Fibroblast of lung (primary cell): ENCODE measurements around the gene LTF. TPM values are rescaled to one million over a fixed set of nuclear protein-coding genes. Genes with fewer than 3 reads are reported as not detected.

Experiments
- DNase-seq, 2 donors: peaks; one replicate each; pipeline versions ENCODE4 v3.0.0 to v3.0.0-alpha.2; 2010; ENCODE audit warnings: low read depth in 2 of 2
- H2AFZ ChIP-seq: 2 replicates; pipeline ENCODE4 v1.5.1; 2012; ENCODE audit warnings: low read length, control low read depth, inconsistent platforms
- H3K27ac ChIP-seq: 2 replicates; pipeline ENCODE4 v1.5.1; 2011; ENCODE audit warnings: low read length, control low read depth; ENCODE audit not compliant: insufficient read depth
- H3K27me3 ChIP-seq: 2 replicates; pipeline ENCODE4 v1.5.1; 2011; ENCODE audit warnings: mild to moderate bottlenecking, low read length; ENCODE audit not compliant: control insufficient read depth, insufficient read depth
- H3K36me3 ChIP-seq: 2 replicates; pipeline ENCODE4 v1.5.1; 2011; ENCODE audit warnings: low read length; ENCODE audit not compliant: control insufficient read depth, insufficient read depth
- H3K4me1 ChIP-seq: 2 replicates; pipeline ENCODE4 v1.5.1; 2011; ENCODE audit warnings: low read length; ENCODE audit not compliant: control insufficient read depth, insufficient read depth; ENCODE audit errors: extremely low read depth
- H3K4me2 ChIP-seq: 2 replicates; pipeline ENCODE4 v1.5.1; 2011; ENCODE audit warnings: low read length, control low read depth; ENCODE audit not compliant: insufficient read depth; ENCODE audit errors: extremely low read depth
- H3K4me3 ChIP-seq, 4 experiments: fragments of 200-600 bp in 1 of 4; sonication (generic) in 1 of 4; replicated peaks in 1 of 4; 2 replicates each; pipeline ENCODE4 v1.5.1; 2011 to 2016; ENCODE audit warnings: low read length in 4 of 4, low read depth in 3 of 4, mild to moderate bottlenecking in 3 of 4, control low read depth in 2 of 4, inconsistent platforms in 1 of 4, mixed read lengths in 1 of 4; ENCODE audit not compliant: insufficient read depth in 1 of 4; ENCODE audit errors: control extremely low read depth in 1 of 4
- H3K79me2 ChIP-seq: 2 replicates; pipeline ENCODE4 v1.5.1; 2012; ENCODE audit warnings: mild to moderate bottlenecking, low read length, inconsistent platforms; ENCODE audit not compliant: control insufficient read depth, insufficient read depth
- H3K9ac ChIP-seq: 2 replicates; pipeline ENCODE4 v1.5.1; 2011; ENCODE audit warnings: mild to moderate bottlenecking, low read length, control low read depth; ENCODE audit not compliant: insufficient read depth
- H3K9me3 ChIP-seq: 2 replicates; pipeline ENCODE4 v1.5.1; 2012; ENCODE audit warnings: low read depth, low read length; ENCODE audit not compliant: control insufficient read depth, insufficient read depth
- H4K20me1 ChIP-seq: 2 replicates; pipeline ENCODE4 v1.5.1; 2011; ENCODE audit warnings: low read length; ENCODE audit not compliant: control insufficient read depth, insufficient read depth; ENCODE audit errors: extremely low read depth
- CTCF ChIP-seq, 2 donors: IDR thresholded peaks in 1 of 2; conservative IDR thresholded peaks in 1 of 2; 1 replicate in 1 of 2; 2 replicates in 1 of 2; pipeline ENCODE4 v1.5.1; 2011 to 2012; ENCODE audit warnings: low read length in 2 of 2, control low read depth in 1 of 2, inconsistent platforms in 1 of 2, low read depth in 1 of 2, mild to moderate bottlenecking in 1 of 2
- EZH2 ChIP-seq: IDR thresholded peaks from 2 replicates; pipeline ENCODE4 v1.5.1; 2012; ENCODE audit warnings: low read length, control low read depth, mild to moderate bottlenecking; ENCODE audit errors: missing control alignments
- polyA plus RNA-seq, 2 donors: library from polyadenylated mRNA; depleted of rRNA in 1 of 2; stranded (reverse) in 1 of 2; unstranded in 1 of 2; fragments of >200 nt; gene quantifications; 2 replicates each; pipeline ENCODE4 v1.2.1, GENCODE V29; 2011 to 2012; ENCODE audit warnings: missing spikeins in 1 of 2
- total RNA-seq: library from RNA; depleted of rRNA; stranded (reverse); fragments of >200 nt; gene quantifications from 2 replicates; pipeline ENCODE4 v1.2.1, GENCODE V29; 2014

The LTF gene
- total and polyA plus RNA-seq, 2 donors (not counting 1 experiment from before 2014, with no cell fraction given) = not detected

DNA sequence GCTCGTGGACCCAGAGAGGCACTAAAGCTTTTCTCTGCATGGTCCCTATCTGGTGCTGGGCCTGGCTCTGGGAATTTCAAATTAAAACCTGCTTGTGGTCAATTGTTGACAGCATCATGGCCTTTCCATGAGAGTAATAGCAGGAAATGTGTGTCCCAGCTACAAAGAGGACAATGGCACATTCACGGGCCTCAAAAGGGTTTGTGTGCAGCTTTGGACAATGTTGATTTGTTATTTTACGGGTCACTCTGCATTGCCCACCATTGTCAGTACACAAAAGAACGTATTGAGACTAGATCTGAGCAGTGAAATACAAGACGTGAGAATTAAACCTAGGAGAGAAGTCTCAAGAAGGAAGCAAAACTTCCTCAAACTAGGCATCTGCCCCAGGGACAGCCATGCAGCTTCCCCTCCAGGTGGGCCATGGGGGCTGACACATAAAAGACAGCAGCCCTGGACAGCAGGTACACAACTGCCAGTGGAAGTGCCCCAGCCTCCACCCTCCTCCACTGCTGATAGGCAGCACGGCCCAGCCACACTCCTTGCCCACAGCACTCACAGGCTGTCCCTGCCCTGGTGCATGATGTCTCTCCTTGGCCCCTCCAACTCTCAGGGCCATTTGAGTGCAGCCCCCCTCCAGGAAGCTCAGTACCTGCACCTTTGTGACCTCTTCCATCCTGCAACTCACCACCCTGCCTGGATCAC is 15.9 kb upstream of the LTF start:
- Histone ChIP-seq H3K9me3 (no peaks in the 10 kb centered on the region), H3K27ac (no peak overlapping the region), H3K36me3 (no peaks in the 10 kb centered on the region), H3K4me3 (no peak overlapping the region), H3K79me2 (no peaks in the 10 kb centered on the region), H4K20me1 (no peaks in the 10 kb centered on the region), H3K27me3 (peaks cover 5% of the 10 kb centered on the region), H3K4me2 (no peak overlapping the region), H3K4me1 (no peaks in the 10 kb centered on the region), H3K9ac (no peak overlapping the region), H2AFZ (no peak overlapping the region)
- TF ChIP-seq EZH2 (no peak), CTCF (conservative IDR thresholded peaks at IDR 0.05 in 1 of 2, IDR thresholded peaks at IDR 0.05 in 1 of 2; ENCODE audit: low read depth in 1 of 2, low read length in 2 of 2) (no peak)
- DNase-seq = no peak

- no peaks in the 10 kb centered on the region for H3K4me1 ChIP-seq
- TF ChIP-seq EZH2 (no peak), CTCF (conservative IDR thresholded peaks at IDR 0.05 in 1 of 2, IDR thresholded peaks at IDR 0.05 in 1 of 2; ENCODE audit: low read depth in 1 of 2, low read length in 2 of 2) (no peak)
- no peak overlapping the region for H3K4me3 ChIP-seq
- H3K36me3 ChIP-seq = no peaks in the 10 kb centered on the region
- H4K20me1 ChIP-seq = no peaks in the 10 kb centered on the region
- H3K27me3 ChIP-seq = peaks cover 5% of the 10 kb centered on the region
- H3K4me2 ChIP-seq = no peak overlapping the region
- no peaks in the 10 kb centered on the region for H3K79me2 ChIP-seq
- H3K27ac ChIP-seq = no peak overlapping the region
- no peak overlapping the region for H2AFZ ChIP-seq
- DNase-seq = peak in 1 of 2 donors; percentile 30
- H3K9me3 ChIP-seq = no peaks in the 10 kb centered on the region
- H3K9ac ChIP-seq = no peak overlapping the region
Measured at GRCh38 chr3:46479696-46480095, 15.0 kb upstream of the LTF start.

DNA sequence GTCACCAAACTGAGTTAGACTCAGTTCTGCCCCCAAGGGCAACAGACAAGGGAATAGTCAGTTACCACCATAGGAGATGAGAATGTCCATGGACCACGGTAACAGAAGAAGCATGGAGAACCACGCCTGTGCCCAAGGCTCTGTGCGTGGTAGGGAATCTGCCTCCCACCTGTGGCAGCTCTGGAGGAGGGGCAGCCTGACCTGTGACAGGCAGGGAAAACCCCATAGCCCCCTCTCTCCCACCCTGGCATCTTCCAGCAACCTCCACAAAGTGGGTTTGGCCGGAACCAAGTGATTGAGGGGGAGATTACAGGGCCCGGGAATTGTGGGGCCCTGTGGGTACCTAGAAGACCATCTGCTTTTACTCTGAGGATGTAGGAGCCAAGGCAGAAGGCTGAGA is 14.3 kb upstream of the LTF start:
- TF ChIP-seq CTCF (conservative IDR thresholded peaks at IDR 0.05 in 1 of 2, IDR thresholded peaks at IDR 0.05 in 1 of 2; ENCODE audit: low read depth in 1 of 2, low read length in 2 of 2) (no peak), EZH2 (no peak)
- no peaks in the 10 kb centered on the region for H3K4me1 ChIP-seq

More for the DNA sequence above, 14.3 kb upstream of the LTF start:
- no peak overlapping the region for H3K9ac ChIP-seq
- no peak for DNase-seq
- H3K9me3 ChIP-seq = no peaks in the 10 kb centered on the region
- no peak overlapping the region for H2AFZ ChIP-seq
- H3K4me3 ChIP-seq = no peak overlapping the region
- no peaks in the 10 kb centered on the region for H3K79me2 ChIP-seq
- H3K27me3 ChIP-seq = peaks cover 5% of the 10 kb centered on the region
- H3K27ac ChIP-seq = no peak overlapping the region
- no peaks in the 10 kb centered on the region for H4K20me1 ChIP-seq
- no peak overlapping the region for H3K4me2 ChIP-seq
- no peaks in the 10 kb centered on the region for H3K36me3 ChIP-seq
